Measurements from ENCODE around the gene TRDMT1. TPM values are rescaled to one million over a fixed set of nuclear protein-coding genes. Genes with fewer than 3 reads are reported as not detected.

TRDMT1 gene
- total and polyA plus RNA-seq, 2 donors (not counting 1 experiment from before 2014, with no cell fraction given): 5.8 to 7.0 TPM

DNA sequence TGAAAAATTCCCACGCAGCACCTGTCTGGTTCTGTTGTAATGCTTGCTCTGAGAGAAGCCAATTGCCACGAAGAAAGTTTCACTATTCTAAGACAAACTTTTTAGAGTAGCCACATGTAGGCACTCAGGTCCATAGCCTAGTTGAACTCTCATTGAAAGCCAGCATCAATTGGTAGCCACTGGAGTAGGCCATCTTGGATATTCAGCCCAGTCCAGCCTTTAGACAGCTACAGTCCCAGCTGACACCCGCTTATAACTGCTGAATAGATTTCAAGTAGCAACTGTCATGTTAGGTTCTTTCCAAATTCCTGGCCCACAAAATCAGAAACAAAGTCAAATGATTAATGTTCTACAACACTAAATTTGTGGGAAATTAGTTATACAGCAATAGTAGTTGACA, 103.5 kb downstream of the TRDMT1 start:
- no peaks in the 10 kb centered on the region for H3K27me3 ChIP-seq (ENCODE audit: control insufficient read depth, insufficient read depth, low read length)
- H4K20me1 ChIP-seq (ENCODE audit: control insufficient read depth, extremely low read depth, insufficient read depth, low read length): no peaks in the 10 kb centered on the region
- no peaks in the 10 kb centered on the region for H3K4me1 ChIP-seq (ENCODE audit: control insufficient read depth, extremely low read depth, insufficient read depth, low read length)
- no peak overlapping the region for H3K27ac ChIP-seq (ENCODE audit: insufficient read depth, low read length)
- H2AFZ ChIP-seq (ENCODE audit: low read length): no peak overlapping the region
- no peaks in the 10 kb centered on the region for H3K79me2 ChIP-seq (ENCODE audit: control insufficient read depth, insufficient read depth, low read length)
- no peak overlapping the region for H3K4me2 ChIP-seq (ENCODE audit: extremely low read depth, insufficient read depth, low read length)
- no peak for TF ChIP-seq EZH2 (IDR thresholded peaks at IDR 0.05; ENCODE audit: low read length, missing control alignments)
- TF ChIP-seq, protein P1, sequence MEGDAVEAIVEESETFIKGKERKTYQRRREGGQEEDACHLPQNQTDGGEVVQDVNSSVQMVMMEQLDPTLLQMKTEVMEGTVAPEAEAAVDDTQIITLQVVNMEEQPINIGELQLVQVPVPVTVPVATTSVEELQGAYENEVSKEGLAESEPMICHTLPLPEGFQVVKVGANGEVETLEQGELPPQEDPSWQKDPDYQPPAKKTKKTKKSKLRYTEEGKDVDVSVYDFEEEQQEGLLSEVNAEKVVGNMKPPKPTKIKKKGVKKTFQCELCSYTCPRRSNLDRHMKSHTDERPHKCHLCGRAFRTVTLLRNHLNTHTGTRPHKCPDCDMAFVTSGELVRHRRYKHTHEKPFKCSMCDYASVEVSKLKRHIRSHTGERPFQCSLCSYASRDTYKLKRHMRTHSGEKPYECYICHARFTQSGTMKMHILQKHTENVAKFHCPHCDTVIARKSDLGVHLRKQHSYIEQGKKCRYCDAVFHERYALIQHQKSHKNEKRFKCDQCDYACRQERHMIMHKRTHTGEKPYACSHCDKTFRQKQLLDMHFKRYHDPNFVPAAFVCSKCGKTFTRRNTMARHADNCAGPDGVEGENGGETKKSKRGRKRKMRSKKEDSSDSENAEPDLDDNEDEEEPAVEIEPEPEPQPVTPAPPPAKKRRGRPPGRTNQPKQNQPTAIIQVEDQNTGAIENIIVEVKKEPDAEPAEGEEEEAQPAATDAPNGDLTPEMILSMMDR (conservative IDR thresholded peaks at IDR 0.05 in 1 of 2, IDR thresholded peaks at IDR 0.05 in 1 of 2; ENCODE audit: low read depth in 1 of 2, low read length in 2 of 2): no peak
- H3K9me3 ChIP-seq (ENCODE audit: control insufficient read depth, insufficient read depth, low read depth, low read length): no peaks in the 10 kb centered on the region
- no peak overlapping the region for H3K9ac ChIP-seq (ENCODE audit: insufficient read depth, low read length)
- no peaks in the 10 kb centered on the region for H3K36me3 ChIP-seq (ENCODE audit: control insufficient read depth, insufficient read depth, low read length)
- DNase-seq (ENCODE audit: low read depth in 2 of 2): no peak
- H3K4me3 ChIP-seq (replicated peaks in 1 of 4; ENCODE audit: control extremely low read depth in 1 of 4, insufficient read depth in 1 of 4, low read depth in 3 of 4, low read length in 4 of 4): no peak overlapping the region

Other genes starting within 250 kb of the TRDMT1 start
- gene CUBN, start 71.9 kb downstream of the TRDMT1 start, total RNA-seq: 0.51 and 1.3 TPM in 2 replicates
- 1.1 and 1.5 TPM in 2 replicates for gene CUBN, start 71.9 kb downstream of the TRDMT1 start, polyA plus RNA-seq
- gene VIM, start 26.6 kb upstream of the TRDMT1 start, total RNA-seq: 4,550 and 7,192 TPM in 2 replicates
- 4,882 and 6,609 TPM in 2 replicates for gene VIM, start 26.6 kb upstream of the TRDMT1 start, polyA plus RNA-seq